Breast epithelium (tissue), 4 donors: ENCODE measurements around the gene GALNTL6. TPM values are rescaled to one million over a fixed set of nuclear protein-coding genes. Genes with fewer than 3 reads are reported as not detected.

Experiments
- DNase-seq, 2 donors: peaks; one replicate each; pipeline ENCODE4 v3.0.0-alpha.2; 2019; ENCODE audit warnings: low spot score in 2 of 2
- H3K27ac ChIP-seq, 2 donors: fragments of 200-600 bp; sonication (generic) in 1 of 2; one replicate each; pipeline ENCODE4 v1.5.1; 2016 to 2019; ENCODE audit warnings: mild to moderate bottlenecking in 1 of 2
- H3K27me3 ChIP-seq, 2 donors: fragments of 200-600 bp; sonication (generic) in 1 of 2; one replicate each; pipeline versions ENCODE4 v1.5.1 to v1.6.0; 2017 to 2019; ENCODE audit warnings: control low read depth in 1 of 2, mild to moderate bottlenecking in 1 of 2
- H3K36me3 ChIP-seq: fragments of 200-600 bp; one replicate; pipeline ENCODE4 v1.5.1; 2019
- H3K4me1 ChIP-seq, 2 donors: fragments of 200-600 bp; sonication (generic); one replicate each; pipeline ENCODE4 v1.5.1; 2016 to 2019; ENCODE audit warnings: control low read depth in 1 of 2
- H3K4me3 ChIP-seq, 3 donors: fragments of 200-600 bp; sonication (generic); 1 replicate in 2 of 3; 2 replicates in 1 of 3; pipeline ENCODE4 v1.5.1; 2016 to 2019; ENCODE audit warnings: mild to moderate bottlenecking in 3 of 3, moderate library complexity in 2 of 3
- H3K9me3 ChIP-seq, 2 donors: fragments of 200-600 bp; sonication (generic) in 1 of 2; one replicate each; pipeline ENCODE4 v1.5.1; 2016 to 2019; ENCODE audit warnings: control low read depth in 1 of 2
- POLR2A ChIP-seq: fragments of 450-650 bp; IDR thresholded peaks from one replicate; pipeline ENCODE4 v1.6.1; 2016; ENCODE audit warnings: antibody characterized with exemption, mild to moderate bottlenecking, moderate library complexity
- POLR2AphosphoS5 ChIP-seq, 3 donors: sonication (generic); formaldehyde crosslinking; IDR thresholded peaks; one replicate each; pipeline ENCODE4 v1.6.1; 2017; ENCODE audit warnings: antibody characterized with exemption in 3 of 3
- intact Hi-C: fragments of 100-400 bp; cut with DNase I; formaldehyde crosslinking; loops from one replicate; pipeline ENCODE4 v1.15.1; 2023; ENCODE audit warnings: low total_unique reads
- total RNA-seq, 3 donors: library from RNA; depleted of rRNA; stranded (reverse); fragments of >200 nt; gene quantifications; one replicate each; pipeline ENCODE4 v1.1.0, GENCODE V29; 2016
- TF ChIP-seq, protein P1 (sequence below), 3 donors: fragments of 450-650 bp; IDR thresholded peaks; one replicate each; pipeline ENCODE4 v1.5.1; 2016 to 2017; ENCODE audit warnings: antibody characterized with exemption in 3 of 3, mild to moderate bottlenecking in 3 of 3, moderate library complexity in 3 of 3

Gene GALNTL6
- total RNA-seq, 3 donors from 2014 or later, result 0.29 to 0.98 TPM; not detected in 1

DNA sequence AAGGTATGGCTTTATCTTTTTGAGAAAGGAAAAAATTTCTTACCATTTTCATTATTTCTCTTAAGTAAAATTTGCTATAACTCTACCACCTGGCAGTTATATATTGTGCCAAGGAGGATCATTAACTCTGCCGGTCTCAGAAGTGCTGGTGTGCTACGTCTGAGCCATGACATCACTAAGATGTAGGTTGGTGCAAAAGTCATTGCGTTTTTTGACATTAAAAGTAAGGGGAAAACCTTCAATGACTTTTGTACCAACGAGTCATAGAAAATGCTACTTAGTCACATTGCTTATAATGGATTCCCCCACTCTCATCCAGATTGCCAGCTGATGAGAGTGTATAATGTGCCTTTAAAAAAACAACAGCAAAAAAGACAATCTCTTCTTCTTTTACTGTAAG is 786.4 kb downstream of the GALNTL6 start:
- no peaks in the 10 kb centered on the region for H3K27me3 ChIP-seq
- H3K36me3 ChIP-seq, result no peaks in the 10 kb centered on the region
- H3K27ac ChIP-seq, result no peak overlapping the region
- no peaks in the 10 kb centered on the region for H3K9me3 ChIP-seq
- no peak for DNase-seq
- intact Hi-C loops, result no loop called here
- H3K4me3 ChIP-seq, result no peak overlapping the region
- no peaks in the 10 kb centered on the region for H3K4me1 ChIP-seq
- TF ChIP-seq POLR2A (no peak), POLR2AphosphoS5 (IDR thresholded peaks at IDR 0.05) (no peak)
- TF ChIP-seq, protein P1, sequence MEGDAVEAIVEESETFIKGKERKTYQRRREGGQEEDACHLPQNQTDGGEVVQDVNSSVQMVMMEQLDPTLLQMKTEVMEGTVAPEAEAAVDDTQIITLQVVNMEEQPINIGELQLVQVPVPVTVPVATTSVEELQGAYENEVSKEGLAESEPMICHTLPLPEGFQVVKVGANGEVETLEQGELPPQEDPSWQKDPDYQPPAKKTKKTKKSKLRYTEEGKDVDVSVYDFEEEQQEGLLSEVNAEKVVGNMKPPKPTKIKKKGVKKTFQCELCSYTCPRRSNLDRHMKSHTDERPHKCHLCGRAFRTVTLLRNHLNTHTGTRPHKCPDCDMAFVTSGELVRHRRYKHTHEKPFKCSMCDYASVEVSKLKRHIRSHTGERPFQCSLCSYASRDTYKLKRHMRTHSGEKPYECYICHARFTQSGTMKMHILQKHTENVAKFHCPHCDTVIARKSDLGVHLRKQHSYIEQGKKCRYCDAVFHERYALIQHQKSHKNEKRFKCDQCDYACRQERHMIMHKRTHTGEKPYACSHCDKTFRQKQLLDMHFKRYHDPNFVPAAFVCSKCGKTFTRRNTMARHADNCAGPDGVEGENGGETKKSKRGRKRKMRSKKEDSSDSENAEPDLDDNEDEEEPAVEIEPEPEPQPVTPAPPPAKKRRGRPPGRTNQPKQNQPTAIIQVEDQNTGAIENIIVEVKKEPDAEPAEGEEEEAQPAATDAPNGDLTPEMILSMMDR (IDR thresholded peaks at IDR 0.05), result no peak

DNA sequence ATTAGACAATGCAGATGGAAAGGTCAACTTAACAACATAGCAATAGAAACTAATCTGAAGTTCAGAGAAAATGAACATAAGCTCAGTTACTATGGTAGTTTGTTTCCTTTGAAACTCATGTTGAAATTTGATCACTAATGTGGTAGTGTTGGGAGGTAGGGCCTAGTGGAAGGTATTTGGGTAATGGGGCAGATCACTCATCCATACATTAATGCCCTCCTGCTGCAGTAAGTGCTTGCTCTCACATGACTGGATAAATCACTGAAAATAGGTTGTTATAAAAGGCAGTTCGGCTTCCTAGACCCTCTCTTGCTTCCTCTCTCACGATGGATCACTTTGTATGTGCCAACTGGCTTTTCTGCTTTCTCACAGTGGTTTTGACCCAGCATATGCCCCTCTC is 788.0 kb downstream of the GALNTL6 start:
- no peak for TF ChIP-seq POLR2AphosphoS5 (IDR thresholded peaks at IDR 0.05)
- no peak for TF ChIP-seq POLR2A
- TF ChIP-seq, protein P1 (IDR thresholded peaks at IDR 0.05), result no peak
- Histone ChIP-seq H3K27me3 (no peaks in the 10 kb centered on the region), H3K4me3 (no peak overlapping the region), H3K4me1 (no peaks in the 10 kb centered on the region), H3K36me3 (no peaks in the 10 kb centered on the region), H3K9me3 (no peaks in the 10 kb centered on the region), H3K27ac (no peak overlapping the region)
- intact Hi-C loops, result no loop called here
- no peak for DNase-seq

DNA sequence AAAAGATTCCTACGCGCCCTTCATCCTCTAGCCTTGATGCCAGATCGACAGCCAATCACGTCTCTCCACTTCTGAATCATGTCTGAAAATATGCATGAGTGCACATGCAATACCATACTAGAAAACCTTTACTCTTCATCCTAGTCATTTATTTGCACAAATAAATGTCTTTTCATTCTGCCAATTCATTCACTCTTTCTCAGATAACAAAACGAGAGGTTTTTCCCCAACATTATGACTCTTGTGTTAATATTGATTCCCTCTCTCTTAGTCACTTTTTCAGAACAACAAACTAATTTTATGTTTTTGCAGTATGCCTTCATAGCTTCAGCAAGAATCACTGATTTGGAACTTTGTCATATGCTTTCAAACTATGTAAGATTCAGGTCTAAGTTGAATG is 806.0 kb downstream of the GALNTL6 start:
- Histone ChIP-seq H3K4me3 (no peak overlapping the region), H3K27me3 (no peaks in the 10 kb centered on the region), H3K4me1 (no peaks in the 10 kb centered on the region), H3K36me3 (no peaks in the 10 kb centered on the region), H3K9me3 (no peaks in the 10 kb centered on the region), H3K27ac (no peak overlapping the region)
- TF ChIP-seq, protein P1 (IDR thresholded peaks at IDR 0.05), result no peak
- no peak for TF ChIP-seq POLR2A
- no peak for TF ChIP-seq POLR2AphosphoS5 (IDR thresholded peaks at IDR 0.05)
- no peak for DNase-seq
- intact Hi-C loops, result no loop called here

DNA sequence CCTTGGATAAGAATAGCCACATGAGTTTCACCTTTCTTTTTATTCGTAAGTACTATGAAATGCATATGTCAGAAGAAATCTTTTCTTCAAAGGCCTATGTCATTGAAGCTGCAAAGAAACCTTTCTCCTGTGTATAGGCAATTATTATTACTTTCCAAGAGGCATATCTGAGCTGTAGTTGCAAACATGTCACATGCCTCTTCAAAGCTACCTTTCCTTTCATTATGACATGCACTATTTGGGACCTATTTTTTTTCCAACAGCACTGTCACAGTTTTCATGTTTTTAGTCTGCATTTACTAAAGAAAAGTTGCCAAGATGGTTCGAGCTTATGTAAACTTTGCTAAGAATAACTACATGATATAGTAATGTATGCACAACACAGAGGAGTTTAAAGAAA is 806.6 kb downstream of the GALNTL6 start:
- H3K36me3 ChIP-seq, result no peaks in the 10 kb centered on the region
- no peaks in the 10 kb centered on the region for H3K27me3 ChIP-seq
- intact Hi-C loops, result no loop called here
- TF ChIP-seq, protein P1 (IDR thresholded peaks at IDR 0.05), result no peak
- TF ChIP-seq POLR2AphosphoS5 (IDR thresholded peaks at IDR 0.05) (no peak), POLR2A (no peak)
- no peaks in the 10 kb centered on the region for H3K4me1 ChIP-seq
- no peaks in the 10 kb centered on the region for H3K9me3 ChIP-seq
- H3K4me3 ChIP-seq, result no peak overlapping the region
- H3K27ac ChIP-seq, result no peak overlapping the region
- DNase-seq, result no peak

DNA sequence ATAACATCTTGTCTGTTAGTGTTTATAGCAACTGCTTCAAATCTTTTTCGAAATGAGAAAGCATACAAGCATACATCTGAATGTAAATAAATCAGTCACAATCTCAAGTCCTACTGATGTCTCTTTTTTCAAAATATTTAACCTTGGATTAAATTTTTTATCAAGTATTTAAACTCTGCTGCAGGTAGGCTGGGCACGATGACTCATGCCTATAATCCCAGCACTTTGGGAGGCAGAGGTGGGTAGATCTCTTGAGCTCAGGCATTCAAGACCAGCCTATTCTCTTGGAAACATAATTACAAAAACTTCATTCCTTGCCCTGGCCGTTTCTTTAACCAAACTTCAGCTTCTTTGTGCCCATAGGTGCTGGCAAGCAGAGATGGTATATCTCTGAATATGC is 815.1 kb downstream of the GALNTL6 start:
- intact Hi-C loops, result no loop called here
- H3K4me1 ChIP-seq, result no peaks in the 10 kb centered on the region

More for the DNA sequence above, 815.1 kb downstream of the GALNTL6 start:
- no peak overlapping the region for H3K27ac ChIP-seq
- H3K9me3 ChIP-seq, result no peaks in the 10 kb centered on the region
- no peak for DNase-seq
- no peaks in the 10 kb centered on the region for H3K36me3 ChIP-seq
- TF ChIP-seq POLR2A, result no peak
- TF ChIP-seq POLR2AphosphoS5 (IDR thresholded peaks at IDR 0.05), result no peak
- TF ChIP-seq, protein P1 (IDR thresholded peaks at IDR 0.05), result no peak
- no peaks in the 10 kb centered on the region for H3K27me3 ChIP-seq
- H3K4me3 ChIP-seq, result no peak overlapping the region
